GM19395 (cell line): ENCODE data around the gene SEPTIN11.
A peak's percentile ranks its signal among the peaks of the same experiment; 100 is the strongest.
"Not testable (repeated sequence)": the region's sequence is repeated elsewhere in the genome, so short reads cannot be mapped to it uniquely, and the experiment has no call there.

ENCODE experiments used
- ATAC-seq: cut with Tn5 transposase; IDR thresholded peaks from one replicate; pipeline ENCODE4 v1.9.1; 2021; ENCODE audit warnings: mild to moderate bottlenecking, moderate library complexity; ENCODE audit not compliant: unreplicated experiment

The SEPTIN11 gene

GRCh38 chr4:76951672-76952010, 2.1 kb downstream of the SEPTIN11 start:
- ATAC-seq = no peak

- ATAC-seq = no peak
Measured at GRCh38 chr4:76952071-76952470, 2.5 kb downstream of the SEPTIN11 start.

DNA sequence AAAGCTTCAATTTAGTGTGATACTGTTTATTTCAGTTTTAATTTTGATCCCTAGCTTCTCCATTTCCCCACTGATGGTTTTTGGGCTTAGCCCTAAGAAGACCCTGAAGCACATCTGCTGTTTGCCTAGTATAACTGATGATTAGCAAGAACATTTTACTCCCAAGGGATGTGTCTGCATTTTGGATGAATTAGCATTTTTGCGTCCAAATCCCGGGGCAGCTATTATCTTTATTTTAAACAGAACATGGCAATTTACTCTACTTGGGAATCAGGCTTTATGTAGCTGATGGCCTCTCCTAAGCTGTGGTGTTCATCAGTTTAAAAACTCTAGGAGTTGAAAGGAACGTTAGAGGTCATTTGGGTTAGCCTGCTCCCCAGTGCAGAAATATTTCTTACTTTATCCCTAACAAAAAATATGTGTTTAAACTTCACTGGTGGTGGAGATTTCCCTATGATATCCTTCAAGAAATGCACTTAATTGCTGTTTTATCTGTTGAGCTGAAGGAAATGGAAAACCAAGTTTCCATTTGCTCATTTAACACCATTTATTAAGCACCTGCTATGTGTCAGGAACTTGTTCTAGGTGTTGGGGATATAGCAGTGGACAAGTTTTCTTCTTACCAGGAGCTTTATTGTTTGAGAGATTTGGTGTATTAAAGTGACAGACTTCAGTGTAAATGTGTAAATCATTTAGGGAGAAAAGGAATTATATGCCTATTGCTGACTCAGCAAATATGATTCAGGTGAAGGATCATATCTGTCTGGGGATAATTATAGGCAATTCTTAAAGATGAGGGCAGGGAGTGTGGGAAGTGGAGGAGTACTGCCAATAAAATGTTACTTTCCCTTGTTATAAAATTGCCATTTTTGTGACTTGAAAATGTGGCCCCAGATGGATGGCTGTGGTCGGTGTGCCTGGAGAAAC, 3.4 kb downstream of the SEPTIN11 start:
- ATAC-seq = no peak

DNA sequence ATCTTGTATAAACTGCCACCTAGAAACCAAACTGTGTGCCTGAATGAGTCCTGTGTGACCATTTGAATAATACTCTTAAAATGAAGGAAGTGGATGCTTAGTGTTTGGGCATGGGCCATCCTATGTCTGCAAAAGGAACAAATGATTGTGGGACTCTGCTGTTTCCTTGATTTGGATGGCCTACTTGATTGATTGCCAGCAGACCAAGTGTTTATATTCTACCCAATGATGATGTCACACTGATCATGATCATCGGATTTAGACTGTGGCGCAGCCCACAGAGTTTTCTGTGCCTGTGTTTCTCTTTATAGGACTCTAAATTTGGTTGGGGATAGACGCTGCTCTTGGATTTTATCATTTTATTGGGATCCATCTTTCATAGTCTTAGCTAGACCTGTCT, 4.4 kb downstream of the SEPTIN11 start:
- ATAC-seq = no peak

- ATAC-seq = no peak
Measured at GRCh38 chr4:76954489-76954888, 4.9 kb downstream of the SEPTIN11 start.

DNA sequence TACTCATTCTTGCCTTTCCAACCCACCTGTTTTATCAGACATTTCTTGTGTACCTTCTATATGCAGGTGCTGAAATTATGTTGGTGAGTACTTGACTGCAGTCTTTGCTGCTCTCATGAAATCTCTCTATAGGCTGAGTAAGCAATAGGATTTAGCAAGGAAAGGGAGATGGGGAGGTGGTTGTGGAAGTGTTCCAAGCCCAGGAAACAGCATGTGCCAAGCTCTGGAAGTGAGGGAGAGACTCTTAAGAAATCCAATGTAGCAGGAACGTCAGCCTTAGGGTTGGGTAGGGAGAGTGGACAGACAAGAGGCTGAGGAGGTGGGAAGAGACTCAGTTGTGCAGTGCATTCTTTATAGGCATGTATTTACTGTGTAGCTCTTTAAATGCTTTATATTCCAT, 5.6 kb downstream of the SEPTIN11 start:
- no peak for ATAC-seq

- ATAC-seq = no peak
Measured at GRCh38 chr4:76957004-76957738, 7.6 kb downstream of the SEPTIN11 start.

DNA sequence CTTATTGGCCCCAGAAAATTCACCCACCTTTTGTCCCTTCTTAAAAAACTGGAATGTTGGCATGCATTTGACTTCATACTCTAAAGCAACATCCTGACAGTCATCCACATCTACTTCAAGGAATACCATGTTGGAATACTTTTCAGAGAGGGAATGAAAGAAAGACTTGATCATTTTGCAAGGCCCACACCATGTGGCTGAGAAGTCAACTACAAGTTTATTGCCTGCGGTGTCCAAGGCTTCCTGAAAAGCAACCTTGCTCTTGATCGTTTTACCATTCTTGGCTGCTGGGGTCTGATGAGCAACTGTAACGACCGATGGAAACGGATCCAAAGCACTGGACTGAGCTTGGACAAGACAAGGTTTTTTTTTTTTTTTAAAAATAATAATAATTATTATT, 9.3 kb downstream of the SEPTIN11 start:
- ATAC-seq = no peak

GRCh38 chr4:76960014-76960413, 10.5 kb downstream of the SEPTIN11 start:
- ATAC-seq = peak; percentile 87

DNA sequence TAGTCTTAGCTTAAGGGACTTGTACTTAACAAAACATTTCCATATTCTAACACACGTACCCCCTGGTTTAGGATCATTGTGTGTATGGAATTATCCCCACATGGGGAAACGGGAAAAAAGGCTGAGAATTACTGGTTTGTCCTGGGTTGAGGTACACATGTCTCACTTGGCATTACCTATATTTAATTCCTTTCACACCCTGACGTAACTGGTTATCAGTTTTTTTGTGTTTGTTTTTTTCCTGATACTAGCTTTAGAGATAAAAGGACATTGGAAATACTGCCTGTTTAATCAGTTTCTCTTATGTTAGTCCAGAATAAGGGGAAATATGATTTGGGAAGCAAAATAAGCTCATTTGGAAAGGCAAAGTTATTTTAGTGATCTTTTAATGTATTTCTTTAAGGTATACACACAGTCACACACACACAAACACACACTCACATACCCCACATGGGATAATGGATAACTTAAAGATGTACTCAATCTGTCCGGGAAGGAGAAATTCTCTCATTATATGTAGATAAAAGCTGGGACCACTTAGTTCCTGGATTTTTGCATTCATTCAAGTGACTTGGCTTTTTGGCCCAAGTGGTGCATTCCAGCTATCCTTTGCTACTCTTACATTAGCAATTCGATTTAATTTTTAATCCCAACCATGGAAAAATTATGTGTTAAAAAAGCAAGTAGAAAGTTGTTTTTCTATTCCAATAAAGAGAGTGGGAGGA, 13.0 kb downstream of the SEPTIN11 start:
- no peak for ATAC-seq

- no peak for ATAC-seq
Measured at GRCh38 chr4:76963131-76963750, 13.7 kb downstream of the SEPTIN11 start.

GRCh38 chr4:76963927-76964326, 14.4 kb downstream of the SEPTIN11 start:
- ATAC-seq = not testable (repeated sequence)

GRCh38 chr4:76964769-76965168, 15.2 kb downstream of the SEPTIN11 start:
- no peak for ATAC-seq

DNA sequence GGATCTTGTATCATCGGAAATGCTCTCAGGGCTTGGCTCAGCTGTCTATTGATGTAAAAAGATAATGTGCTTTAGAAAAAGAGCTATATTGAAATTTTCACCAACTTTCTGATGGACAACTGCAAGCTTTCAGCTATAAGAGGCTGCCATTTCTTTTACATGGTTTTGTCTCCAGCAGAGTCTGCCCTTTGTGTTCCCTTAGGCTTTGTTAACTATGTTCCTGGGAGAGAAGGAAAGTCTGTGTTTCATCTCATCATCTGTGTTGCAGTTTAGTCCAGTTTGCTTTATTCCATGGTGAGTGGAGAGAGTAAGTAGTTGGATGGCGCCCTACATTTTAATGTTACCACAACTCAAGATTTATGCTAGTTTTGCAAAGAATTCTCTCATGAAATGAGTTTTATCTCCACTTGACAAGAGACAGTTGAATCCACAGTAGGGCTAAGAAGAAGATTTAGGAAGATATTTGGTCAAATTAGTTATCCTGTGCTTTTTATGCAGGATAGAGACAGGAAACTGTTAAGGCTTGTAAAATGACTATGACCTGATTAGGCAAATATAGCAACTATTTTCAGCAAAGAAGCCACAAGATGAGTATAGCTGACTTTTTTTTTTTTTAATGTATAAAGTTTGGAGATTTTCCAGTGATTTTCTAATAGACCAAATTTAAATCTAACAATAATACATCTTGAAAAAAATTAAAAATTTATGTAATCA, 16.5 kb downstream of the SEPTIN11 start:
- no peak for ATAC-seq

GRCh38 chr4:76968937-76969336, 19.4 kb downstream of the SEPTIN11 start:
- no peak for ATAC-seq

DNA sequence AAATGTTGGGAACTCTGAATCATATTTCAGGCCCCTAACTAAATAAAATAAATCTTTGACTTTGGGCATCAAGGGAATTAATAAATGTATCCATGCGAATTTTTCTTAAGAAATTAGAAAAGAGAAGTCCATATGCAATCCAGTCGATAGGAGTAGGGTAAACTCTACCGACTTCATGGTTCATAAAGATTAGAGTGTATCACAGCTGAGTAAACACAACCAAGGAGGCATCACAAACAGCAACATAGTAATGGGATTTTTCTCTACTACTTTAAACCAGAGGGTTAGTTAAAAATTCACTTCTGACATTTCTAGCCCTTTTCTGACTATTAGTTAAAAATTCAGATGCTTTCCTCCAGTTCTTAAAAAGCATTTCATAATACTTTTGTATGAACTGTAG, 19.9 kb downstream of the SEPTIN11 start:
- no peak for ATAC-seq

DNA sequence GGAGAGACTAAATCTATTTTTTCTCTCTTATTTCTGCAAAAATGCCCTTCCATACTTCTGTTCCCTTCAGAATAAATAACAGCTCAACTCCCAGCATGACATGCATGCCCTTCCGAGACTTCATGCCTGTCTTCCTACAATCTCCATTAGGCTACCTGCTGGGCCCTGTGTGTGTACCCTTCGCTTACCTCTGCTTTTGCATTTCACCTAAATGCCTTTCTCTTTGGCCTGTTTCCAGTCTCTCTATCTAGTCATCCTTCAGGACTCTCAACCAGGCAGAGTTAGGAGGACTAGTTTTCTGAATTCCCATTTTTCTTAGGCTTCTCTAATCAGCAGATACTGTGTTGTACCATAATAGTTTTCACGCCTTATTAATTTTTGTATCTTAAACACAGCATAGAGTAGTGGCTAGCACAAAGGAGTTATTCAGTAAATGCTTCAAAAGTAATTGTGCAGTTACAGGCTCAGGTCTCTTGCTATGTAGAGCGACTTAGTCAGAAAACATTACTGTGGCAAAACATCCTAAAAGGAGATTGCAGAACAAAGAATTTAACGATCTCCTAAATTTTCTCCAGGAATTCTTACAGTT, 20.5 kb downstream of the SEPTIN11 start:
- ATAC-seq = no peak

DNA sequence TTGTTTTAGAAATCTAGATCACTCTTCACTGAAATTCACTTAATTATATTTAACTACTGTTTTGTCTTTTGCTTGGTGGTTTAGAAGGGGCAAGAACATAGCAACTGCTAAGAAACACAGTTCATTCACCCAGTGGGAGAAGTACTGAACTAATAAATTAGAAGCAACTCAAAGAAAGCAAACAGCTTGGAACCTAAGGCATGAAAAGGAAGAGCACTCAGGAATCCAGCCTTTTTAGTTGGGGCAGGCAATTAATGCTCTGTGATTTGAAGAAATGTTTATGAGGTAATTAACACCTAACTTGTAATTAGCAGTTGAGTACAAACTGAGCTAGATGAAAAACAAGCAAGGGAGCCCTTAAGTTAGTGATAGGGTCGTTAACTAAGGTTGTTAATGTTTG, 22.8 kb downstream of the SEPTIN11 start:
- ATAC-seq = no peak

DNA sequence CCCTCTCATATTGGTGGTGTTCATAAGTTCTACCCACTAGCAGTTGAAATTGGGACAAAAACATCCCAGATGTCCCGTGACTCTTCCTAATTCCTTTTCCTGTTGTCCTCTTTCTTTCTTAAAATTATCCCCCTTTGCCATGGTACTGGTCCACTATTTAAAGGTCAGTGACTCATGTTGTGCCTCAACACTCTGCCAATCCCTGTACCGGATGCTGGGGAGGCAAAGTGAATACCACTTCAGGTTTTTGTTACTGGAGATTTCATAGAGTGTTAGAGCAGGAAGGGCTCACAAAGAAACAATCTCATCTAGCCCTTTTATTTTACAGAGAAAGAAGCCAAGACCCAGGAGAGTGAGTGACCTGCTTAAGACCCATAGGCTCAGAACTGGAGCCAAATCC, 24.6 kb downstream of the SEPTIN11 start:
- ATAC-seq = no peak

- no peak for ATAC-seq
Measured at GRCh38 chr4:76977113-76977512, 27.6 kb downstream of the SEPTIN11 start.
